Muscle of leg (tissue), 11 donors: Measurements from ENCODE around the gene INHBA. TPM values are rescaled to one million over a fixed set of nuclear protein-coding genes. Genes with fewer than 3 reads are reported as not detected.

Experiments
- DNase-seq: peaks from one replicate; pipeline ENCODE4 v3.0.0; 2013
- H3K27ac ChIP-seq: one replicate; pipeline ENCODE4 v1.5.1; 2013; ENCODE audit warnings: mild to moderate bottlenecking, low read length, control low read depth
- H3K27me3 ChIP-seq: one replicate; pipeline ENCODE4 v1.6.1; 2013; ENCODE audit warnings: low read length; ENCODE audit not compliant: control insufficient read depth, insufficient read depth
- H3K36me3 ChIP-seq: one replicate; pipeline ENCODE4 v1.6.1; 2013; ENCODE audit warnings: low read length; ENCODE audit not compliant: control insufficient read depth, insufficient read depth
- H3K4me1 ChIP-seq: one replicate; pipeline ENCODE4 v1.6.1; 2013; ENCODE audit warnings: low read length; ENCODE audit not compliant: control insufficient read depth, insufficient read depth
- H3K4me3 ChIP-seq: one replicate; pipeline ENCODE4 v1.5.1; 2013; ENCODE audit warnings: low read length, control low read depth
- H3K9me3 ChIP-seq: replicated peaks from 2 replicates; pipeline ENCODE4 v1.6.1; 2013; ENCODE audit warnings: low read depth, low read length; ENCODE audit not compliant: control insufficient read depth
- WGBS: methylation state at CpG from one replicate; pipeline ENCODE4 v1.1.5; 2013; ENCODE audit warnings: missing lambda C conversion rate; ENCODE audit not compliant: insufficient coverage; 5-methylcytosine and 5-hydroxymethylcytosine counted together
- polyA plus RNA-seq, 8 donors: library from polyadenylated mRNA; unstranded; fragments of 120-200 nt; gene quantifications; one replicate each; pipeline versions ENCODE4 v1.2.1 to v1.2.3, GENCODE V29; 2013; ENCODE audit warnings: inconsistent platforms in 1 of 8, low replicate concordance in 1 of 8; ENCODE audit not compliant: insufficient read length in 8 of 8, insufficient read depth in 1 of 8
- total RNA-seq: library from RNA; stranded (reverse); fragments of 120-200 nt; gene quantifications from one replicate; pipeline ENCODE4 v1.2.4, GENCODE V29; 2013

The INHBA gene
- total and polyA plus RNA-seq, 9 donors: 2.8 to 16.7 (median 9.0) TPM

GRCh38 chr7:41716691-41717090, 13.8 kb upstream of the INHBA start:
- H3K27ac ChIP-seq: no peak overlapping the region
- H3K4me1 ChIP-seq: no peaks in the 10 kb centered on the region
- WGBS: 69% methylated on average over 9 of the region's 11 CpGs
- H3K9me3 ChIP-seq: no peaks in the 10 kb centered on the region
- DNase-seq: no peak
- H3K4me3 ChIP-seq: no peak overlapping the region
- H3K27me3 ChIP-seq: no peaks in the 10 kb centered on the region
- H3K36me3 ChIP-seq: no peaks in the 10 kb centered on the region

GRCh38 chr7:41715000-41715399, 12.1 kb upstream of the INHBA start:
- H3K27ac ChIP-seq: no peak overlapping the region
- H3K27me3 ChIP-seq: no peaks in the 10 kb centered on the region

DNA sequence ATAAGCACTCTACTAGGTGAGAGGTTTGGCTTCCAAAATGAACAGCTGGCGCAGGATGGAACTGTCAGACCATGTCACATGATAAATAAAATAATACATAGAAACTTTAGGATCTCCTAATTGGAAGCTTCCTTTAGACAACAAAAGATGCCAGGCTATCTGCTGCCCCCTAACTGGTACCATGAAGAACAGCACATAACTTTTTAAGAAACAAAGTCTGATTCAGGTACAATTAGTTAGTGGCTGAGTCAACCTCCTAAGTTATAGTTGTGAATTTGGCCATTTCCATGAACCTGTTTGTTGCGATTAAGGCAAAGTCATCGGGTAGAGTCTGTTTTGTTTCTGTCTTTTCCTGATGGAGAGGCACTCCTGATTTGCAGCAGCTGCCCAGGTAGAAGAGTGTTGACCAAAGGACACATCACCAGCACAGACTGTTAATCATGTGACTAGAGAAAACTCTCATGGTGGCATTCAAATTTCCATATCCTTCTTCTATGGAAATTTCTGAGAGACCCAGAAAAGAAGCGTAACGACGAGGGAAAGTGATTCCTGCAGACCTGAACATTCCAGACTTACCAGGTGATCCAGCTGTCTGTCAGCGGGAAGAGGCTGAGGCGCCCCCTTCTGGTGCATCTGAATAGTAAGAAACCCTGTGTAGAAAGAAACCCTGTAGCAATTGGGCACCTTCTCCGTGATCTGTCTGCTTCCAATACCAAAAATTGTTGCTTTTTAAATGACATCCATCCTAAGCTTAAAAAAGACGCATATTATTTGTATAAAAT, 8.6 kb upstream of the INHBA start:
- H3K27ac ChIP-seq: no peak overlapping the region
- no peaks in the 10 kb centered on the region for H3K4me1 ChIP-seq
- H3K36me3 ChIP-seq: no peaks in the 10 kb centered on the region
- H3K27me3 ChIP-seq: peaks cover 2% of the 10 kb centered on the region
- no peak for DNase-seq
- no peaks in the 10 kb centered on the region for H3K9me3 ChIP-seq
- H3K4me3 ChIP-seq: no peak overlapping the region
- 43% methylated on average over 5 of the region's 10 CpGs for WGBS

More at GRCh38 chr7:41715000-41715399, 12.1 kb upstream of the INHBA start:
- no peaks in the 10 kb centered on the region for H3K4me1 ChIP-seq
- H3K4me3 ChIP-seq: no peak overlapping the region
- DNase-seq: no peak
- WGBS: 84% methylated on average over 5 of the region's 8 CpGs
- H3K36me3 ChIP-seq: no peaks in the 10 kb centered on the region
- no peaks in the 10 kb centered on the region for H3K9me3 ChIP-seq

DNA sequence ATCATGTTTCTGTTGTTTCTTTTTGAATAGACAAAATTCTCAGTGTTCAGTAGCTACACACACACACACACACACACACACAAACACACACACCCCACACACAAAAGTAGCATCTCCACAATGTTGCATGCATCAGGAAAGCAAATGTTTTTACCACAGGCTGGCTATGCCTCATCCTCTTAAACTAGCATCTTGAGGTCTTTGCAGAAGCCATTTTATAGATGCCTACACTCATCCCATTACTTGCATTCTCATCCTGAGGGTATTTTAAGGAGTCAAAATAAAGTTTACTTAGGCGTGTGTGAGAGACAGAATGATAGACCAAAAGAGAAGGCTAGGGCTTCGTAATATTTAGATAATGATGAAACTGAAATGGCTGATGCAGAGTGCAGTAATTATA, 7.9 kb upstream of the INHBA start:
- Histone ChIP-seq H3K27me3 (peaks cover 4% of the 10 kb centered on the region), H3K4me1 (peaks cover 5% of the 10 kb centered on the region), H3K27ac (no peak overlapping the region), H3K4me3 (no peak overlapping the region), H3K9me3 (no peaks in the 10 kb centered on the region), H3K36me3 (no peaks in the 10 kb centered on the region)
- no CpG with 5 or more reads among the region's 2 CpGs for WGBS
- no peak for DNase-seq

GRCh38 chr7:41709621-41710020, 6.7 kb upstream of the INHBA start:
- WGBS: 60% methylated on average over 1 of the region's 4 CpGs
- DNase-seq: no peak
- no peaks in the 10 kb centered on the region for H3K36me3 ChIP-seq

DNA sequence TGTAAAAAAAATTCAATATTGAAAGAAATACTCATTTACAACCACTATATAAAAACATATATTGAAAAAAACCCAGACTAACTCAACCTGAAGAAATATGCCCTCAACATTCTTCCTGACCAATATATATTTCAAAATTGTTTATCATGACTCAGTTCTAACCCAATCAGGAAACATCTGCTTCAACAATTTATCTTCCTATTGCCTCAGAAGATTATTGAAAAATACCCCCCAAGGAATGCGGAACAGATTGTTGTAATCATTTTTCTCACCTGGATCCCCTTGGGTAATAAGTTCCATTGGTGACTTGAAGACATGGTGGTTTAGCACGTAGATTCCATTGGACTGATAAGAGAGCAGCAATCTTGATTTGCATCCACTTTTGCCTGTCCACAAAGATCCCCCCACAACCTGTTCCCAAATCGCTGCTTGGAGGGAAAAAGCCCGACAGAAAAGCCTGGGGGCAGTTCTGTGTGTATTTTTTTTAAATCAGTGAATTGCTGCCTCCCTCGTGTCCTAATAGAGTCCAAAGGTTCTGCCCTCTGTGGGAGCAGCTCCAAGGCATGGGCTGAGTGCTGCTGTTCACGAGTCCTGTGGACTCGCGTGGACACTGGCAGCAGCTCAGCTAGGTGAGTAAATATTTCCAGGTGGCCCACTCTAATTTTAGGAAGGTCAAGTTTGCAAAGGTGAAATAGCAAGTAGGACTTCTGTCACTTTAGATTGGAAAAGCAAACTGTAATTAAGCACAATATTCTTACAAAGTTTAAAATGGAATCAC, 5.9 kb upstream of the INHBA start:
- Histone ChIP-seq H3K27me3 (peaks cover 7% of the 10 kb centered on the region), H3K27ac (no peak overlapping the region), H3K4me1 (peaks cover 15% of the 10 kb centered on the region), H3K36me3 (no peaks in the 10 kb centered on the region), H3K4me3 (no peak overlapping the region), H3K9me3 (no peaks in the 10 kb centered on the region)
- 81% methylated on average over 5 of the region's 8 CpGs for WGBS
- DNase-seq: no peak

More at GRCh38 chr7:41709621-41710020, 6.7 kb upstream of the INHBA start:
- Histone ChIP-seq H3K27me3 (peaks cover 7% of the 10 kb centered on the region), H3K4me3 (no peak overlapping the region), H3K9me3 (no peaks in the 10 kb centered on the region), H3K27ac (no peak overlapping the region), H3K4me1 (peaks cover 15% of the 10 kb centered on the region)

DNA sequence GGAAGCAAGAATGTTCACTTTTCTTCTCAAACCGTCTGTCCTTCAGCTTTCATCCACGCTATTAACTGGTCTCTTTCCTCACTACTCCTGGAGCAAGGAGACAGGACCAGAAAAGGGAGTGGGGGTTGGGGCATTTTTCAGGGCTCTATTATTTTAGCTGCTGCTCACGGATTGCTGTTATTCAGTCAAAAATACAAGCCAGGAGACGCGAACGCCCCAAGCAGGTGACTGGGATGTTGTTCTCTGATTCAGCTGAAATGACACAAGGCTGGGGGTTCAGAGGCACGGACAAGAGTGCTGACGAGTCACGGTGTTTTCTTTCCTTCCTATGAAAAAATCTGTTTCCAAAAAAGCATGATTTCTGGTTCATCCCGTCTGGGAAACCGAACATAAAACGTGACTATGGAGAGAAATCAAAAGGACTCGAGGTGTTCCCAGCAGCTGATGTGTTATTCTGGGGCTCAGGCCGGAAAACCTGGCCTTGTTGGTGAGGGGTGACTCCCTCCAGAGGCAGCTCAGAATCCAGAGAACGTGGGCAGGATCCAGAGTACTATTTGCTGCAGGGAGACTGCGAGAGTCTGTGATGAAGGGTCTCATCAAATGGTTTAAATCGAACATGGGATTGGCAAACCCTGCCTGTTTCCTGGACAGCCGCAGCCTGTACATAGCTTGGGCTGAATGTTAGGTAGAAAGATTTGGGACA, 3.5 kb upstream of the INHBA start:
- H3K36me3 ChIP-seq: no peaks in the 10 kb centered on the region
- 48% methylated on average over 15 of the region's 18 CpGs for WGBS
- no peak for DNase-seq
- H3K27me3 ChIP-seq: peaks cover 11% of the 10 kb centered on the region
- peak overlapping the region; percentile 43 for H3K27ac ChIP-seq
- H3K4me3 ChIP-seq: no peak overlapping the region
- H3K4me1 ChIP-seq: peaks cover 15% of the 10 kb centered on the region
- H3K9me3 ChIP-seq: no peaks in the 10 kb centered on the region

DNA sequence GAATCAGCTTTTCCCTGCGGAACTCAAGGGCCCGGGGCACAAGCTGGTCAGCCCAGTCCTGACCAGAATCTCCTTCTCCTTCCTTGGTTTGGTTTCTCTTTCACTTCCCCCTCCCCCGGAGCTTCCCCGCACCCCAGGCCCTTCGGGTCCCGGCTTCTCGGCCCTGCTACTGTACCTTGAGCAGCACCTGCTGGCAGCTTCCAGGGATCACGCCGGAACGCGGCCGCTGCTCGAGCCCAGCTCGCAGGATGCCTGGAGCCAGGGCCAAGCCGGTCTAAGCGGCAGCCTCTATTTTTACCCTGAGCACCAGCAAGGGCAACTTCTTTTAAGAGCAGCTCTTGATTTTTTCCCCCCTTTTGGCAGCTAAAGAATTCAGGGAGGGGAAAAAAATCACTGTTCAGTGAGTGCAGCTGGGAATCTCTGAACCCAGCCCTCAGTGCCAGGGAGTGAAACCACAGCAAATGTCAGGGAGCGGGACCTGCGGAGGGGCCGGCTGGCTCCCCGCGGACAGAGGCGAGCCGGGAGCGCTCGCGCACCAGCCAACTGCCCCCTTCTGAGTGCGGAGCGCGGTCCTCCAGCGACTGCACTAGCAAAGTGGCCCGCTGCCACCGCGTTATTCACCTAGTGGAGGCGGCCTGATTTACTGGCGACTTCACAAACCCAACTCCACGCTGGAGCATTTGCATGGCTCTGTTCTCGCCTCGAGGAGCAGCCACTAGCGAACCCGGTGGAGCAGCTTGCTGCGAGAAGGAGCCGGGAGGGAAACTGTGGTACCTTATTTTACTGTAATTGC, 2.4 kb upstream of the INHBA start:
- 0% methylated on average over 27 of the region's 42 CpGs for WGBS
- Histone ChIP-seq H3K27me3 (peaks cover 16% of the 10 kb centered on the region), H3K27ac (peak overlapping the region; percentile 85), H3K36me3 (no peaks in the 10 kb centered on the region), H3K4me3 (peak overlapping the region; percentile 54), H3K9me3 (no peaks in the 10 kb centered on the region), H3K4me1 (peaks cover 19% of the 10 kb centered on the region)
- peak; percentile 92 for DNase-seq

GRCh38 chr7:41701068-41701941, 1.6 kb downstream of the INHBA start:
- 9% methylated on average over 5 of the region's 13 CpGs for WGBS
- no peaks in the 10 kb centered on the region for H3K9me3 ChIP-seq
- no peaks in the 10 kb centered on the region for H3K36me3 ChIP-seq
- H3K4me3 ChIP-seq: peak overlapping the region; percentile 18
- DNase-seq: peak; percentile 33
- peak overlapping the region; percentile 78 for H3K27ac ChIP-seq
- peaks cover 29% of the 10 kb centered on the region for H3K4me1 ChIP-seq
- H3K27me3 ChIP-seq: peaks cover 22% of the 10 kb centered on the region
